ENCODE data around the gene TOX3.

Gene TOX3

DNA sequence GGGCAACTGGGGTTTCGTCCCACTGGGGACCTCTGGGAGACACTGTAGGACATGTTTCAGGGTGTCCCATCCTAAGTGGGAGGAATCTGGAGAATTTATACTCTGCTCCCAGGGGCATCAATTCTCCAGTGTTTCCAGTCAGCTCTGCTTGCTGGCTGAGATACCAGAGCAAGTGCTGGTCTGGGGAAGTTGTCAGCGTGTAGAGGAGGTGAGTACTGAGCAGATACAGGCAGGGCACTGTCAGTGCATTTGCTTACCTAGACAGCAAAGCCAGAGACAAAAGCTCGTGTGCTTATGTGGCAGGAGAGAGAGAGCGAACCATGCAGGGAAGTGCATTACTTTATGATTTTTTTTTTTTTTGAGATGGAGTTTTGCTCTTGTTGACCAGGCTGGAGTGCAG, 20.2 kb upstream of the TOX3 start:
- no peak overlapping the region for H3K4me3 ChIP-seq (ENCODE audit: low read depth, low read length)

DNA sequence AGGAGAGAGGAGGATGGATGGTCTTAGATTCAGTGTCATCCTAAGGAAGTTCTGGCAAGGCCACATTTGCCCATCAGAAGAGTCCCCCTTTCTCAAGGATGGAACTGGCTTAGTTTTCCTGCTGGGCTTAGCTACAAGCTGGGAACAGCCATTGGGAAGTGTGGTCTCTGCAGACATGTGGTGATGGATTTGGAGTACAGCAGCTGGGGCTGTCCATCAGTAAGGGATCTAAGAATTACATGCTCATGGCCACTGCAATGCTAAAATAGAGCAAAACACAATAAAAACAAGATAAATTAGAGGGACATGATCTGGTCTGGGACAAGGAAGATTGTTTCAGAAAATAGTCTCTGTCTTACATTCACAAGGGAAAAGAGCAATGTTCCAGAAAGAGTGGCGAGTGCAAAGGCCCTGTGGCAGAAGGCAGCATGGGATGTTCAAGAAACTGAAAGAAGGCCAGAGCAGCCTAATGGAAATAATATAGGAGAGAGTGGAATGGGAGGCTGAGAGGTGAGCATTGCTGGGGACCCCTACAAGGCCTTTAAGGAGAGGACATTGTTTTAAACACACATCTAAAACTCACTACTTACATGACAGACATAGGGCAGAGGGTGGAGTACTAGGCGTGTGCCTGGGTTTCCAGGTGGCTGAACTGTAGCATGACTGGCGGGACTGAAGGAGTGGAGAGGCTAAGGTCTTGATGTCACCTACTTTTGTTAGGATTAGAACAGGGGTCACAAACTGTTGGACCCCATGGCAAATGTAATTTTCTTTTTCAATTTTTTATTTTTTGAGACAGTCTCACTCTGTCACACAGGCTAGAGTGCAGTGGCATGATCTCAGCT, 17.0 kb upstream of the TOX3 start:
- no peak overlapping the region for H3K4me3 ChIP-seq (ENCODE audit: low read depth, low read length)

DNA sequence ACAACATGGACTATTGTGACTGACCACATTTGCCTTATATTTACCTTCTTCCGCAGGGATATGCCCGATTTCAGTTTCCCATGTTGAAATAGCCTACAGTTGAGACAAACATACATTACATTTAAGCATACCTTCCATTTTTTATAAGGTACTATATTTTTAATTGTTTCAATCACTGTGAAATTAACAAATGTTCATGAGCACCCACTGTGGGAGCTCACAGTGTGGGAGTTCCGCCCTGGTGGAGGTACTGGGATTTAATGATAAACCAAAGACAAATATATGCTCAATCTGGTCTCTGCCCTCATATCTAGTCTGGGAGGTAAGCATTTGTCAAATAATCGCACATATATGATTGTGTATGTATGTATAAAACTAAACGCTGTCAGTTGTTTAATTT, 15.8 kb upstream of the TOX3 start:
- no peak overlapping the region for H3K4me3 ChIP-seq (ENCODE audit: low read depth, low read length)

DNA sequence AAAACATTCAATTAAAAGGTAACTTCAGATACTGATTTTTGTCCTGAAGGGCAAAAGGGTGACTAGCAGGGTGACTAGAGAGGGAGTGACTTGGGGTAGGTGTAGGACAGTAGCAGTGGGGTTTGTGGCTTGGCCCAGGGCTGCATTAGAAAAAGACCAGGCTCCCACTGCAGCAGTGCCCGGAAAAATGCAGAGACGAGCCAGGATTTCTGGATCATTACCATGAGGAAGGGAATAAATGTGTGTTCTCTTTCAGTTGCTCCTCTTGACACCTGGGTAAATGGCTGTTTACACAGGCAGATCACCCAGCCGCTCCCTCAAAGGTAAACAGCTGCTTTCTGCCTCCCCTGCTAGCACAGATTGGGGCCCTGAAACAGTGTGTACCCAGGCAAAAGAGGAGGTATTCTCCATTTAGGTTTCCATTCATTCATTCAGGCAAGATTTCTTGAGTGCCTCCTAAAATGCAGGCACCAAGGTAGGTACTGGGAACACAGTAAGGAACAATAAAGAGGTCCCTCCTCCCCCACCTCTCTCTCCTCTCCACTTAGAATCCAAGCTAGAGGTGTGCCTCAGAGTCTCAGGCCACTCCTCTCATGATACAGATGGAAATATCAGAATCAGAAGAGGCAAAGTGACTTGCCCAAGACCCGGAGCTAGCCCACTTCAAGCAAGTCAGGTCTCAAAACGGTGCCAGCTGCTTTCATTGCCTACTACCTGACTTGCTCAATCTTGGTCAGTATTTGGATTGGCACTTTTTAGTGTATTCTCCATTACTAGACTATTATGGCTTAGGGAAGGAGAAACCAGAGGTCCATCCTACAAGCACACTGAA, 15.2 kb upstream of the TOX3 start:
- no peak overlapping the region for H3K4me3 ChIP-seq (ENCODE audit: low read depth, low read length)

DNA sequence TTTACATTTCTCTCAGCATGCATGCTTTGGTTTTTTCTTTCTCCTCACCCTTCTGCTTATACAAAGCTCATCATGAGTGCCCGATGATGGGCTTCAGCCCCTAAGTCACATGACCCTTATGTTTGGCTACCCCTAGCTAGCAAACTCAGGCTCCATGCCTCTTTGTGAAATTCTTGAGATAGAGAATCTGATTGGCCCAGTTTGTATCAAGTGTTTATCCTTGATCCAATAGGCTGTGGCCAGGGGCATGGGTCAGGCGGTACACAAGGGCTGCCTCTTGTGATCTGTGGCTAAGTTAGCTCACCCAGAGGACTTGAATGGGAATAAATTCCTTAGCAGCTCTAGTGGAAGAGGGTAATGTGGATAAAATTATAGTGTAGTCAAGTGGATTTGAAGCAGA, 11.5 kb upstream of the TOX3 start:
- H3K4me3 ChIP-seq (ENCODE audit: low read depth, low read length): no peak overlapping the region

DNA sequence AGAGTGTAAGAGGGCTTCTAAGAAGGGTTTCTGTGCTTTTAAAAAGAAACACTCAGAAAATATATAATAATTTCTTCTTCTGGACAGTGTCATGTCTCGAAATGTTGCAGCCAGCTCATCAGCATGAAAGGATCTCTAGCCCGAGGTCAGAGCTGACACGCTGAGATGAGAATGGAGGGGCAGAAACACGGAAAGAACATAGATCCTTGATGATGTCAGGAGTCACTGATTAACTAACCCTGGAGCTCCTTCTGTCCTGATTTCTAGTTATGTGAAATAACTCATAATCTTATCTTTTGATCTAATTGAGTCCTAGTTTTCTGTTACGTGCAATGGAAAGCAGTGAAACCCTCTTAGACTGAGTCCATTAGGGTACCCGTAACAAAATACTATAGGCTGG, 10.3 kb upstream of the TOX3 start:
- no peak overlapping the region for H3K4me3 ChIP-seq (ENCODE audit: low read depth, low read length)

DNA sequence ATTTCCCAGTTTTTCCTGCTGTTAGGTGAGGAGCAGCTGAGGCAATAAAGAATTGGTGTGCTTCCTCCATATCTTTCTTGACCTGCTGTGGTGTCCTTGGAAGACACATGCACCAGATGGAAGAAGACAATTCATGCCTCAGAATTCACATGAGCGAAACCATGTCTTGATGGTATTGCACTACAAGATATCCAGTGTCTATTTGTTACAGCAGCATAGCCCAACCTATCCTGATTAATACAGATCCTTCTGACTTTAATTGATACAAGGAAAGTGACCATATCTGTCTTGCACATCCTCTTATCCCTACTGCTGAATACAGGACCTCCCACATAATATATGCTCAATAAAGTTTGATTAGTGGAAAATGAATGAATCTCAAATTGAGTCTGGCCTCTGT, 9.1 kb upstream of the TOX3 start:
- H3K4me3 ChIP-seq (ENCODE audit: low read depth, low read length): no peak overlapping the region

DNA sequence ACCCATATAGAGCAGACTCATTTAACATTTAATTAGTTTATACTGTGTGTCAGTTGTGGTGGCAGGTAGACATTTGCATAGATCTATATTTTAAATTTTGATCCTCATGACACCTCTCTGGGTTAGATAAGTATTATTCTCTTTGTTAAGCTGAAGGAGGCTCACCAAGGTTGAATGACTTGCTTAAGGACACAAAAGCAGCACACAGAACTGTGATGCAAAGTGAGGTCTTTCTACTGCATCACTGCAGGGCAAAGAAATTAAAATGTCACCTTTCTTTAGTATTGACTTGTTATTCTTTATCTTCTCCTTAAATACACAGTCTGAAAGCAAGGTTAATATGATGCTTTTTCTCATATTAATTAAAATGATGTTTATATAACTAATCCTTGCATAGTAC, 8.6 kb upstream of the TOX3 start:
- H3K4me3 ChIP-seq (ENCODE audit: low read depth, low read length): no peak overlapping the region

DNA sequence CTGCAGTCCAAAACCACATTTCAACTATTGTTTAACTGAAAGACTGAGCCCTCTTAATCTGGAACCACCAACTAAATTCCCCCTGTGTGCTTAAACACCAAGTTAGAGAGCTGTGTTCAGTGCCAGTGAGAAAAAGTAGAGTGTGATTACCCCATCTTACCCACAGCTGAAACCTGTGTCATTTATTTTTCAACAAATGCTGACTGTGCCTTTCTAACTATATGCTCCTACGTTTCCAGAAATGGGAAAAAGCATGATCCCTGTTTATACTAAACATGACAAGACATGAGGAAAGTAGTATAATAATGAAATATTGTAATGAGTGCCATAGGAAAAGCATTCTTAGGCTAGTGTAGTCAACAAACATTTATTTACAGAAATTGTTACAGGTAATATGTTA, 7.4 kb upstream of the TOX3 start:
- H3K4me3 ChIP-seq (ENCODE audit: low read depth, low read length): no peak overlapping the region

DNA sequence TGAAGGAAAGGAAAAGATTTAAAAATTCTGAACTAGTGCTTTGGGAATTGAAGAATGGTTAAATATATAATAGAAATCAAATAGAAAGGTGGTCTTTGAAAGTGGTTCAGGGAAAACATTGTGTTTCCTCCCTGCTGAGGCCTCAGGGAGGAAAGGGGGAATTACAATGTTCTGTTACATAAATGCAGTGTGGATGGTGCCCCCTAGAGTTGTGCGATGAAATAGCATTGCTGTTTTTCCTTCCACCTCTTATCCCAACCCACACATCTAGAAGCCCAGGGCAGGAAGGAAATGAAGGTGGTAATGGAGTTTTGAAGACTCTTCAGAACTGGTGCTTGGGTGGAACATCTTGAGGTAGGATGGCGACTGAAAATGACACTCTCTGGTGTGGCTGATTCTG, 6.4 kb upstream of the TOX3 start:
- no peak overlapping the region for H3K4me3 ChIP-seq (ENCODE audit: low read depth, low read length)

DNA sequence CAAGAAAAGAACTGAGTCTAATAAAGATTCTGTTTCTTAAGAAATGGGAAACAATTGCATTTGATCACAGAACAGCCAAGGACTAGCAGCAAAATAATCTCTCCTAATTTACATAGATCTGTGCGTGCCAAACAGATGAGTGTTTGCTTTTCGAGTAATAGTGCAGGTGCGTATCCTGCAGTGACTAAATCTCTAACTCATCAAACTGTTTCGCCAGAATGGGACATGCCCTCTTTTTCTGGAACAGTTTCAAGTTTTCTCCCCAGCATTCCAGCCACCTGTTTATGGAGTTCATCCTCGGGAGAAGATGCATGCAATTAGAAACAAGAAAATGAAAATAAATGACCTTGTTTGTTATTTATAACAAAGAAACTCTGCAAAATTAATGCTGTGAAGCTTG, 5.7 kb upstream of the TOX3 start:
- H3K4me3 ChIP-seq (ENCODE audit: low read depth, low read length): no peak overlapping the region

DNA sequence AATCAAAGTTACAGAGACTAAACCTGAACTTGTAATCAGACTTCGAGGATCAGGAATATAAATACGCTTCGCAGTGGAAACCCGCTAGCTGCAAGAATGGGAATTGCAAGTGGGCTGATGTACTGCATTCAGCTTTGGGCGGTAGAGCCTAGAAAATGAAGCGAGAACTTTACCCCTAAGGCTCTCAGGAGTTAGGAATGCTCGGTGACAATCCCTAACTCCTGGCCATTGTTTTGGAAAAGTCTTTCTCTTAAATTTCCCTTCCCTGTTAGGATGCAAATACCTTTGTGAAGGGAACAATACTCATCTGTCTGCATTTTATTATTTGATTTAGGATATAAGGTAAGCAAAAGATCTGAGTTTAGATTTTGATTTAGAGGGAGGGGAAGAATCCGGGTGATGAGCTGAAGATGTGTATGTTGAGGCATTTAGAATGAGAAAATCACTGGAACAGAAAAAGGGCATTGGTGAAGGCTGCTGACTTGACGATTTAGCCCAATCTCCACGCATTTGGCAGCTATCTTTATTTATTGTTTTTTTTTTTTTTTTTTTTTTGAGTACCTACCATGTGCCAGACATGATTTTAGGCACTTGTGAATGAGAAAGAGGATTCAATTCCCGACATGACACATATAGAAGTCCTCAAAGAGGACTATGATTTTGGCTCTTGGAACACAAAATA, 2.2 kb upstream of the TOX3 start:
- H3K4me3 ChIP-seq (ENCODE audit: low read depth, low read length): no peak overlapping the region

DNA sequence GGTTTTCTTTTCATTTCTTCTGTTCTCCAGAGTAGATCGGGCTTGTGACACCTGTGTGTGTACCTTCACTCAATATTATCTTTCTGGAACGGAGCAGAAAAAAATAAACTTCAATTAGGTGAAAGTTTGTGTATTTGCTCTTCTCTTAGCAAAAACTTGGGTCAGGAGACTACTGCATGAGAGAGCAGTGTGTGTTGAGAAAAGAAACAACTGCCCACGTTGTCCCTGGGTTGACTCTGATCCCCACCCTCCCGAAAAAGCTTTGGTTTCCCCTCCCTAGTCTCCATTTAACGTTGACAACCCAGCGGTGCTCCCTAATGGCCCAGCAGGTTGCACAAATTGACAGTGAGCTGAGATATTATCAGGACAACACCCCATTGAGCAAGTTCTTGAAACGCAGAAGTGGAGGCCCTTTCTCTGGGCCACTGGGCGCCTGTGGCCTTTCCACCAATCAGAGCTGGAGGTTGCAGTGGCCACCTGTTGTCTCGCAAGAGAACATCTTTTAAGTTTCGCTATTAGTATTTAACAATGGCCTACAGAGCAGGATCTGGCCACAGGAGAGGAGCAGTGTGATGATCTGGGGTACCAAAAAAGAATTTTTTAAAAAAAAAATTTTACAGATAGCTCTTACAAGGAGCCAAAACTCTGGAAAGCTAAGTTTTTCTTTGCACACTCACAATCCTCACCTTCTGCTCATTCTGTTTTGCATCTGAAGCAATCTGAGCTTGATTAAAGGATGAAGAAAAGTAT, 1.5 kb upstream of the TOX3 start:
- H3K4me3 ChIP-seq (ENCODE audit: low read depth, low read length): no peak overlapping the region

DNA sequence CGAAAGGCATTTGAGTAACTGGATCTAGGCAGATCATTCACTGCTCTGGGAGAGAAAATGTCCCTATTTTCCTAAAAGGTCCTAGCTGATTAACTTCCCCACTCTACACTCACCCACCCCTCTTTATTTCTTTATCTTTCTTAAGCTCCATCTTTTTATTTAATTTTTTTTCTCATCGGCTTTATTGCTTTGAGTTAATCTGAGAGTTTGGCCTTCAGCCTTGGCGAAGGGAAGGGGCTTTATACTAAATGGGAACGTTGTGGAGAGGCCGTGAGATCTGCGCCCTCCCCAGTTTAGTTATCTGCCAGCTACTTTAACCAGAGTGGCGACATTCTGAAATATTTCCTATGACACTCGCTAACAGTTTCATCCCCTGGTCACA, 882 bp upstream of the TOX3 start:
- peak overlapping the region; percentile 47 for H3K4me3 ChIP-seq (ENCODE audit: low read depth, low read length)

DNA sequence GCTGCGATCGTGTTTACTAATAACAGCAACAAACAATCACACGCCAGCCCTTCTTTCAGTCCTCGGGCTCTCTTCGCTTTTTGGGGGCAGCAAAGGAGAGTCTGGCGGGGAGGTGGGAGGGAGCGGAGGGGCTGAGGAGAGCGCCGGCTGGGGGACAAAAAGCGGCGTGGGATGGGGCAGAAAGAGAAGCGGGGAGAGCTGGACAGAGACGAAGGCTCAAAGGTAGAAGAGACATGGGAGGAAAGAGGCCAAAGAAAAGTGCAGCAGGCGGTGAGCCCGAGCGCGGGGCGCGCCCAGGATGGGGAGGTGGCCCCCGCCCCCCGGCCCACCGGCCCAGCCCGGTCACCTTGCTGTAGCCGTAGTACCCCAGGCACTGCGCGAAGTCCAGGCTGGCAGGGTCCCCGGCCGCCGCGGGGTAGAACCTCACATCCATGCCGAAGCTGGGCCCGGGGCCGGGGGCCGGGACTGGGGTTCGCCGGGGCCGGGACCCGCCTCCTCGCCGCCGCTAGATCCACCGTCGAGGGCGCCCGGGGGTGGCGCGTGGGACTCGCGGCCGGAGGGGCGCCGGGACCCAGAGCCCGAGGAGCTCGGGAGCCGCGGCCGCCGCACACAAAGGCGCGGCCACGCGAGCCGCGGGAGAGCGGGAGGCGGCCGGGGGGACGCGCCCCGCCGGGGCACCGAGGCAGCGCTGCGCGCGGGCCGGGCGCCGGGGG, 496 bp downstream of the TOX3 start:
- H3K4me3 ChIP-seq (ENCODE audit: low read depth, low read length): peak overlapping the region; percentile 75

DNA sequence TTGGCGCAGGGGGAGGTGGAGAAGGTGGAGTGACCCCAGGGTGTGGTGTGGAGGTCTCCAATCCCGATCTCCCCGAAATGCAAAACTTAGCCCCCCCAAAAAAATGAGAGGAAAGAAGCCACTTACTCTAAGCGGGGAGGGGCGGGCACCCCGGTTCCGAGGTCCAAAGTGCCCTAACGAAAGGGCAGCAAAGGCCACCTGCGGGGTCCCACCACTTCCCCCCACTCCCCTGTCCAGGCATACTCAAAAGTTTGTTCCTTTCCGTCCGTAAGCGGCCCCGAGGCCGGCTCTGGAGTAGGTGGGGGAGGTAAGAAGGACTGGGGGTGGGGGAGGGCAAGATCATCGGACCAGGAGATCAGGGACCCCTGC, 1.1 kb downstream of the TOX3 start:
- peak overlapping the region; percentile 75 for H3K4me3 ChIP-seq (ENCODE audit: low read depth, low read length)

DNA sequence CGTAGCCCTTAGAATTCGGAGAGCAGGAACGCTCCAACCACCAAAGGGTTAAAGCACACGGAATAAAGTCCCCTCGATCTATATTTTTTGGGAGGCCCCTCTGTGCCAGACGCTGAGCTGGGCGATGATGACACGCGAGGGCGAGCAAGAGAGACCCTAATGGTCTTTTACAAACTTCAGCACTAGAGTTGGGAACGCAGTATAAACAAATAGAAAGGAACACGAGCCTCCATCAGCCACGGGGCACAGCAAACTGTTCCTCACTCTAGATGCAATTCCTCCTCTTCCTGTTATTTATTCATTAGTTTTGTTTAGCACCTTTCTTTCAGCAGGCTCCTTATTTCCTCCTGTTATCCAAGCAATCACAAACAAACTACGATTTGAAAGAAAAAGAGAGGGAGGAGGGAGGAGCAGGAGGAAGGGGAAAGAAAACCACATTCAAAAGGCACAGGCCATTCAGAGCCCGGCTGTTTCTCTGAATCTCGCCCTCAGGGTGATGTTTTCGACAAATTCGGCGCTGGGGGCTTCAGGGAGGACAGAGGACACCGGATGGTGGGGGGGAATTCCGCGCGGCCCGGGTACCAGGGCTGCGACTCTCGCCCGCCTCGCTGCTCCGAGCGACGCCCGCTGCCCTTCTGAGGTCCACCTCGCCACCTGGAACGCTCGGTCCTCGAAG, 1.6 kb downstream of the TOX3 start:
- peak overlapping the region; percentile 75 for H3K4me3 ChIP-seq (ENCODE audit: low read depth, low read length)

DNA sequence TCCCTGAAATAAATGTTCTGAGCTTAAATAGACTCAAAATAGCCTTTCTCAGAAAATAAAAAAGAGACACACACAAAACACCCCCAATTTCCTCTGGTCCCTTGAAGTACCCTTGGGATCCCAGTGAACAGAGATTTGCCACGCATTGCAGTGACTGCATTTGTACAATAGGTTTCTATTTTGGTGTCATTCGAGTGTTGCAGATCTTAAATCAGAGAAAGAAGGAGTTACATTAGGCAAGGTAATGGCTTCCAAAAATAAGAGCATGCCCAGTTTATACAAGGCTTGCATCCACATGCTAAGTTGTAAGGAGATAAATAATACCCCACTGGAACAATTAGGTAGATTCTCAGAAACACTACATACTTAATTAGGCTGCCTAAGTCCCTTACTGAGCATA, 2.2 kb downstream of the TOX3 start:
- peak overlapping the region; percentile 75 for H3K4me3 ChIP-seq (ENCODE audit: low read depth, low read length)

DNA sequence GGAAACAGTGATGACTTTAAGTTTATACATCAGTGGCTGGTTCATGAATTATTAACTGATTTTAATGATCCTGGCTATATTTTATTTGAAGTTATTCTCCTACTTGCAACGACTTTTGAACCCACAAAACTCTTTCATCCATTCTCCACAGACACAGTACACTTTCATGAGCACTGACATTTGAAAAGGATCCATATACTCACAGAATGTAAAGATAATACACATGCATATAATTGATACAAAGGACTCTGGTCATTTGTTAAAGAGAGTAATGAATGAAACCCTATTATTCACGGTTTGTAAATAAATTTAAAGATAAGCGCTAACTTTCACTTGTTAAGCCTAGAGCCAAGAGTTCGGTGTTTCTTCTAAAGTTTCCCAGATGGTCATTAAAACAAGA, 3.3 kb downstream of the TOX3 start:
- no peak overlapping the region for H3K4me3 ChIP-seq (ENCODE audit: low read depth, low read length)

DNA sequence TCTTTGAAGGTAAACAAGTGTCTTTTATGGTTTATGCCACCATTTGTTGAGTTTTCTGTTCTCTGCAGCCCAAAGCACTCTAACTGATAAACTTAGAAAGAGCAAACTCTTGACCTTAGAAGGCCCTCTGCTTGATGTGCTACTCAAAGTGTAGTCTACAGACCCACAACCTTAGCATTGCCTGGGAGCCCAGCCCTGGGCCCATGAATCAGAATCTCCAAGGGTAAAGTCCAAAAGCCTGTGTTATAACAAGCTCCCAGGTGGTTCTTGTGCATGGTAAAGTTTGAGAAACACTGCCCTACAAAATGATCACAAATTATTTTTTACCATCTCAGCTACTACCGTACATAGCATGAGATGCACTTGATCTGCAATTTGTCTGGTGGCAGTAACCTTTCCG, 6.0 kb downstream of the TOX3 start:
- no peak overlapping the region for H3K4me3 ChIP-seq (ENCODE audit: low read depth, low read length)
